ENCODE results near the gene BCAS3. TPM values are rescaled to one million over a fixed set of nuclear protein-coding genes. Genes with fewer than 3 reads are reported as not detected.

BCAS3 gene
- total RNA-seq, 1 donor from 2014 or later: 64.9 TPM

DNA sequence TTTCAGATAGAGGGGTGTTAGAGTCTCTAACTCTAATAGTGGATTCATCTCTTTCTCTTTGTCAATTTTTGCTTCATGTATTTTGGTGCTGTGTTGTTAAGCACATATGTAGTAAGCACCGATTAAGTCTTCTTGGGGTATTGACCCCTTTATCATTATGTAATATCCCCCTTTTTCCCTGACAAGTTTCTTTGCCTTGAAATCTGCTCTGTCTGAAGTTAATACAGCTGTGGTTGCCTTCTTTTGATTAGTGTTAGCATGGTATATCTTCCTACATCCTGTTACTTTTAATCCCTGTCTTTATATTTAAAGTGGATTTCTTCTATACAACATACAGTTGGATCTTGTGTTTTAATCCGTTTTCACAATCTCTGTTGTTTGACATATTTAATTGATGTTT lies 60.6 kb downstream of the BCAS3 start:
- TF ChIP-seq, protein P1, sequence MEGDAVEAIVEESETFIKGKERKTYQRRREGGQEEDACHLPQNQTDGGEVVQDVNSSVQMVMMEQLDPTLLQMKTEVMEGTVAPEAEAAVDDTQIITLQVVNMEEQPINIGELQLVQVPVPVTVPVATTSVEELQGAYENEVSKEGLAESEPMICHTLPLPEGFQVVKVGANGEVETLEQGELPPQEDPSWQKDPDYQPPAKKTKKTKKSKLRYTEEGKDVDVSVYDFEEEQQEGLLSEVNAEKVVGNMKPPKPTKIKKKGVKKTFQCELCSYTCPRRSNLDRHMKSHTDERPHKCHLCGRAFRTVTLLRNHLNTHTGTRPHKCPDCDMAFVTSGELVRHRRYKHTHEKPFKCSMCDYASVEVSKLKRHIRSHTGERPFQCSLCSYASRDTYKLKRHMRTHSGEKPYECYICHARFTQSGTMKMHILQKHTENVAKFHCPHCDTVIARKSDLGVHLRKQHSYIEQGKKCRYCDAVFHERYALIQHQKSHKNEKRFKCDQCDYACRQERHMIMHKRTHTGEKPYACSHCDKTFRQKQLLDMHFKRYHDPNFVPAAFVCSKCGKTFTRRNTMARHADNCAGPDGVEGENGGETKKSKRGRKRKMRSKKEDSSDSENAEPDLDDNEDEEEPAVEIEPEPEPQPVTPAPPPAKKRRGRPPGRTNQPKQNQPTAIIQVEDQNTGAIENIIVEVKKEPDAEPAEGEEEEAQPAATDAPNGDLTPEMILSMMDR (IDR thresholded peaks at IDR 0.05; ENCODE audit: unreplicated experiment): no peak
- Mint-ChIP-seq H3K4me3 (no peak overlapping the region), H3K9me3 (peaks cover 29% of the 10 kb centered on the region), H3K4me1 (peaks cover 1% of the 10 kb centered on the region), H3K27me3 (ENCODE audit: low read depth) (no peaks in the 10 kb centered on the region), H3K36me3 (peaks cover 27% of the 10 kb centered on the region), H3K27ac (no peak overlapping the region)
- no peak for DNase-seq (ENCODE audit: low spot score in 2 of 2, unreplicated experiment in 2 of 2)

DNA sequence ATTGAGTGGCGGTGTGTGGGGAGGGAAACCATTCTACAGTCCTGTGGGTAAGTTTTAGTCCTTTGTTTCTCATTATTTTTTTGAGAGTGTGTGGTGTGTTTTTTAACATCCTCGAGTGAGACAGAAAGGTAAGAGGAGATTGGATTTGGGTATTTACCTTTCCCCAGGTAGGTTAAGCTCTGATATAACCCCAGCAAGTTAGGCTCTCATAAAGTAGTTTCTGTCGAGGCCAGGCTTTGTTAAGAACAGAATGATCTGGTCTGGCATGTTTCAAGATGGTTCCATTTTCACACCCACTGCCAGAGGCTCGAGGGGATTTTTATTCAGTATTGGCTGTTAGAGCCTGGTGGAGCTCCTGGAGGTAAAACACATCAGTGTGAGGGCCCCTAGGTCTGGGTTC lies 62.9 kb downstream of the BCAS3 start:
- no peak overlapping the region for H3K4me3 Mint-ChIP-seq
- H3K36me3 Mint-ChIP-seq: peaks cover 18% of the 10 kb centered on the region
- H3K27ac Mint-ChIP-seq: no peak overlapping the region
- peaks cover 19% of the 10 kb centered on the region for H3K4me1 Mint-ChIP-seq
- no peaks in the 10 kb centered on the region for H3K27me3 Mint-ChIP-seq (ENCODE audit: low read depth)
- TF ChIP-seq, protein P1 (IDR thresholded peaks at IDR 0.05; ENCODE audit: unreplicated experiment): no peak
- peaks cover 16% of the 10 kb centered on the region for H3K9me3 Mint-ChIP-seq
- DNase-seq (ENCODE audit: low spot score in 2 of 2, unreplicated experiment in 2 of 2): no peak

DNA sequence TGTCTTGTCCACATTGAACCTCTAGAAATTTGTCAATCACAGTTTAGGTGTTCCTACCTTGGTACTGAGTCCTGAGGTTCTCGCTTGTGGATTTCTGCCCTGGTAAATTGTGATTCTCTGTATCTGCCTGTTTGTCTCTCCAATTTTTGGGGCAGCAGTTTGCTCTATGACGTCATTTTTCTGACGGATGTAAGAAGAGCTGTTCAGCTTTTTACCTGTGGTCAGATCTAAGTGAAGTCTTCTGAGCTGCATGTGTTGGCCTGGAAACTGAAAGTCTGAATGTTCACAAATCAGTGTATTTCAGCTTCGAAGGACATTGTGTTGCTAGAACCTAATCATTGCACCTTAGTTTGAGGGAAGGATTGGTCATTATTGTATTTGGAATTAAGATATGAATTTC lies 63.4 kb downstream of the BCAS3 start:
- DNase-seq (ENCODE audit: low spot score in 2 of 2, unreplicated experiment in 2 of 2): no peak
- TF ChIP-seq, protein P1 (IDR thresholded peaks at IDR 0.05; ENCODE audit: unreplicated experiment): no peak
- Mint-ChIP-seq H3K36me3 (peaks cover 16% of the 10 kb centered on the region), H3K27ac (no peak overlapping the region), H3K4me1 (peaks cover 21% of the 10 kb centered on the region), H3K9me3 (peaks cover 16% of the 10 kb centered on the region), H3K4me3 (no peak overlapping the region), H3K27me3 (ENCODE audit: low read depth) (no peaks in the 10 kb centered on the region)

DNA sequence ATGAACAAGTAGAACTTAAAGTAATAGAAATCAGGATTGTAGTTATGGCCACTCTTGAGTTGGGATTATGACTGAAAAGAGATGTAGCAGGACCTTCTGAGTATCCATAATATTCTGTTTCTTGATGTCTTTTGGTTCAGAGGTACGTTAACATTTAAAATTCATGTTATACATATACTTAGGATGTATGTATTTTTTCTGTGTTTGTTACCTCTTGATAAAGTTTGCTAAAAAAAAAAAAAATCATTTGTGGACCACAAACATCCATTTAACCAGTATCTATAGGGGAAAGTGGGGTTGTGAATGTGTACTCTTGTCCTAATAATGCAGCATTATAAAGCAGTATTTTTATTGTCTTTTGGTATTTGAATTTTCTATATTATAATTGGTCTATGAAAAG lies 65.6 kb downstream of the BCAS3 start:
- Mint-ChIP-seq H3K27ac (peak overlapping the region; percentile 89), H3K4me3 (peak overlapping the region; percentile 39), H3K36me3 (peaks cover 9% of the 10 kb centered on the region), H3K27me3 (ENCODE audit: low read depth) (no peaks in the 10 kb centered on the region), H3K4me1 (peaks cover 33% of the 10 kb centered on the region), H3K9me3 (peaks cover 11% of the 10 kb centered on the region)
- DNase-seq (ENCODE audit: low spot score in 2 of 2, unreplicated experiment in 2 of 2): no peak
- TF ChIP-seq, protein P1 (IDR thresholded peaks at IDR 0.05; ENCODE audit: unreplicated experiment): no peak

DNA sequence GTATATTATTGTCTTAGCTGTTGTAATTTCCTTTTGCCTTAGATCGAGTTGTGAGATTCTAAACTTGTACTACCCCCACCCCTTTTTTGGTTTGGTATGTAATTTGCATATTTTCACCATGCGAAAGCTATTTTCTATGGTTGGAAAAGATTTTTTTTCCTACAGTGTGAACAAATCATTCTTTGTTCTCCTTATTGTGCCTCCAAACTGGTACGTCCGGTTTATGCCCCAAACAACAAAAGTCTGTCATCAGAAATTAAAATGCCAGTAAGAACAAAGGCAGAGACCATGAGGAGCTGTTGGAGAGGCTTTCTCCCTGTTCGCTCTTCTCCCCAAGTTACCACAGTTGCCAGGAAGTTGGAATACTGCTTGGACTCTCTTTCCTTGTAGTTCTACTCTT lies 66.1 kb downstream of the BCAS3 start:
- DNase-seq (ENCODE audit: low spot score in 2 of 2, unreplicated experiment in 2 of 2): no peak
- no peaks in the 10 kb centered on the region for H3K27me3 Mint-ChIP-seq (ENCODE audit: low read depth)
- TF ChIP-seq, protein P1 (IDR thresholded peaks at IDR 0.05; ENCODE audit: unreplicated experiment): no peak
- peak overlapping the region; percentile 39 for H3K4me3 Mint-ChIP-seq
- peaks cover 34% of the 10 kb centered on the region for H3K4me1 Mint-ChIP-seq
- peaks cover 9% of the 10 kb centered on the region for H3K36me3 Mint-ChIP-seq
- peaks cover 9% of the 10 kb centered on the region for H3K9me3 Mint-ChIP-seq
- H3K27ac Mint-ChIP-seq: peak overlapping the region; percentile 89
